HuH-7.5 (cell line): ENCODE data around the gene INO80E.
"Not testable (repeated sequence)": the region's sequence is repeated elsewhere in the genome, so short reads cannot be mapped to it uniquely, and the experiment has no call there.

Experiments
- DNase-seq: peaks from one replicate; pipeline ENCODE4 v3.0.0; 2011; ENCODE audit warnings: low spot score

INO80E gene

GRCh38 chr16:30010844-30011713 lies 15.0 kb downstream of the INO80E start, which contains the start of gene DOC2A:
TSS of gene DOC2A (minus strand) at chr16:30011027. CDS start at chr16:30010222, 805 bp downstream.
- DNase-seq = no peak

- no peak for DNase-seq
These were observed 15.9 kb downstream of the INO80E start for GRCh38 chr16:30011714-30012504.

- DNase-seq = not testable (repeated sequence)
These were observed 16.6 kb downstream of the INO80E start for GRCh38 chr16:30012598-30012997.

GRCh38 chr16:30015450-30015849 lies 19.4 kb downstream of the INO80E start:
- not testable (repeated sequence) for DNase-seq

- no peak for DNase-seq
These were observed 20.7 kb downstream of the INO80E start for GRCh38 chr16:30016555-30017276.

GRCh38 chr16:30017277-30017656 lies 21.2 kb downstream of the INO80E start:
- DNase-seq = no peak

GRCh38 chr16:30017937-30018336 lies 21.9 kb downstream of the INO80E start:
- not testable (repeated sequence) for DNase-seq

- DNase-seq = no peak
These were observed 22.7 kb downstream of the INO80E start for GRCh38 chr16:30018731-30019158.

GRCh38 chr16:30022887-30023286 lies 26.8 kb downstream of the INO80E start, which contains the start of gene C16orf92:
TSS of gene C16orf92 (plus strand) at chr16:30023198. CDS start at chr16:30023341, 143 bp downstream.
- no peak for DNase-seq

GRCh38 chr16:30023586-30023985 lies 27.5 kb downstream of the INO80E start:
- no peak for DNase-seq

GRCh38 chr16:30024451-30024850 lies 28.4 kb downstream of the INO80E start:
- DNase-seq = no peak

GRCh38 chr16:30025156-30025555 lies 29.1 kb downstream of the INO80E start:
- DNase-seq = no peak

GRCh38 chr16:30025574-30025973 lies 29.5 kb downstream of the INO80E start:
- DNase-seq = no peak

- DNase-seq = no peak
These were observed 30.4 kb downstream of the INO80E start for GRCh38 chr16:30026449-30026848.

- no peak for DNase-seq
These were observed 31.8 kb downstream of the INO80E start for GRCh38 chr16:30027588-30028437.

GRCh38 chr16:30028438-30029076 lies 32.5 kb downstream of the INO80E start:
- no peak for DNase-seq

- no peak for DNase-seq
These were observed 34.1 kb downstream of the INO80E start for GRCh38 chr16:30030011-30030685.

- DNase-seq = no peak
These were observed 34.9 kb downstream of the INO80E start, which contains the start of gene TLCD3B for GRCh38 chr16:30030841-30031413. TSS of gene TLCD3B (minus strand) at chr16:30031271. CDS start at chr16:30030527, 744 bp downstream.

GRCh38 chr16:30031477-30031918 lies 35.5 kb downstream of the INO80E start:
- no peak for DNase-seq
